PC-3 (cell line): Measurements from ENCODE around the gene FANCC. TPM values are rescaled to one million over a fixed set of nuclear protein-coding genes. Genes with fewer than 3 reads are reported as not detected.

ENCODE experiments used
- ATAC-seq: fragments of 200-7000 bp; cut with Tn5 transposase; 2 replicates; pipeline ENCODE4 v1.9.1; 2020; ENCODE audit warnings: mild to moderate bottlenecking, moderate library complexity
- BruUV-seq: library from RNA; stranded (reverse); fragments of 400-500 nt; replicated peaks from 2 replicates; lab custom pipeline; 2021; lab: Mats Ljungman, UMichigan
- CTCF ChIA-PET: fragments of 300-600 bp; sonication (Branson Sonifier 250); formaldehyde crosslinking; loops from one replicate; lab custom pipeline; 2022; ENCODE audit warnings: antibody characterized with exemption; lab: Charles Lee
- POLR2A ChIA-PET: fragments of 300-600 bp; sonication (Branson Sonifier 250); formaldehyde crosslinking; loops from one replicate; lab custom pipeline; 2022; ENCODE audit warnings: antibody characterized with exemption; ENCODE audit not compliant: unreplicated experiment; lab: Charles Lee
- DNase-seq: peaks from one replicate; pipeline ENCODE4 v3.0.0-alpha.2; 2015
- H2AFZ ChIP-seq: fragments of 300-600 bp; sonication (generic); 2 replicates; pipeline ENCODE4 v1.6.0; 2016; ENCODE audit warnings: antibody characterized with exemption, low read length
- H3F3A ChIP-seq: fragments of 300-600 bp; sonication (generic); one replicate; pipeline ENCODE4 v1.6.0; 2017; ENCODE audit warnings: antibody characterized with exemption, low read length, control low read depth, mild to moderate bottlenecking; ENCODE audit not compliant: unreplicated experiment
- H3K27ac ChIP-seq: fragments of 300-600 bp; sonication (generic); 2 replicates; pipeline ENCODE4 v1.5.1; 2016; ENCODE audit warnings: mild to moderate bottlenecking, low read length
- H3K27me3 ChIP-seq: fragments of 300-600 bp; sonication (generic); 2 replicates; pipeline ENCODE4 v1.6.1; 2016; ENCODE audit warnings: low read length, mixed read lengths
- H3K36me3 ChIP-seq: fragments of 300-600 bp; sonication (generic); 2 replicates; pipeline ENCODE4 v1.6.1; 2016; ENCODE audit warnings: low read depth, mixed run types, low read length, mixed read lengths
- H3K4me1 ChIP-seq: fragments of 300-600 bp; sonication (generic); 2 replicates; pipeline ENCODE4 v1.5.1; 2016; ENCODE audit warnings: low read length; ENCODE audit not compliant: insufficient read depth
- H3K4me2 ChIP-seq: fragments of 300-600 bp; sonication (generic); 2 replicates; pipeline ENCODE4 v1.6.0; 2016; ENCODE audit warnings: low read length
- H3K4me3 ChIP-seq: fragments of 300-600 bp; sonication (generic); 2 replicates; pipeline ENCODE4 v1.5.1; 2016; ENCODE audit warnings: mild to moderate bottlenecking, low read length, mixed read lengths
- H3K79me2 ChIP-seq: fragments of 300-600 bp; sonication (generic); 2 replicates; pipeline ENCODE4 v1.6.1; 2017; ENCODE audit warnings: low read length, mixed read lengths
- H3K9ac ChIP-seq: fragments of 300-600 bp; sonication (generic); 2 replicates; pipeline ENCODE4 v1.6.0; 2016; ENCODE audit warnings: mild to moderate bottlenecking, low read length
- H3K9me2 ChIP-seq: fragments of 300-600 bp; sonication (generic); replicated peaks from 2 replicates; pipeline ENCODE4 v1.6.1; 2016; ENCODE audit warnings: mixed run types, low read length, mixed read lengths
- H3K9me3 ChIP-seq: fragments of 300-600 bp; sonication (generic); 2 replicates; pipeline ENCODE4 v1.6.1; 2016; ENCODE audit warnings: low read length, mixed read lengths
- H4K20me1 ChIP-seq: fragments of 300-600 bp; sonication (generic); 2 replicates; pipeline ENCODE4 v1.6.1; 2016; ENCODE audit warnings: low read length, mixed read lengths
- CTCF ChIP-seq: fragments of 300-600 bp; sonication (generic); conservative IDR thresholded peaks from 2 replicates; pipeline ENCODE4 v1.5.1; 2017; ENCODE audit warnings: antibody characterized with exemption, low read depth, mild to moderate bottlenecking, low read length
- EZH2 ChIP-seq: fragments of 300-600 bp; sonication (generic); IDR thresholded peaks from one replicate; pipeline ENCODE4 v1.6.1; 2017; ENCODE audit warnings: antibody characterized with exemption, mild to moderate bottlenecking, low read length; ENCODE audit not compliant: unreplicated experiment
- EZH2phosphoT487 ChIP-seq: fragments of 300-600 bp; sonication (generic); IDR thresholded peaks from 2 replicates; pipeline ENCODE4 v1.6.1; 2018; ENCODE audit warnings: mild to moderate bottlenecking, antibody characterized with exemption, low read length, borderline replicate concordance
- intact Hi-C: fragments of 100-400 bp; cut with micrococcal nuclease; formaldehyde crosslinking; loops from 2 replicates; pipeline ENCODE4 v1.9.0; 2023
- total RNA-seq: library from RNA; depleted of rRNA; stranded (reverse); fragments of >200 nt; gene quantifications from 2 replicates; pipeline ENCODE4 v1.2.3, GENCODE V29; 2014

FANCC gene
- total RNA-seq, 1 experiment from 2014 or later = 6.9 TPM

DNA sequence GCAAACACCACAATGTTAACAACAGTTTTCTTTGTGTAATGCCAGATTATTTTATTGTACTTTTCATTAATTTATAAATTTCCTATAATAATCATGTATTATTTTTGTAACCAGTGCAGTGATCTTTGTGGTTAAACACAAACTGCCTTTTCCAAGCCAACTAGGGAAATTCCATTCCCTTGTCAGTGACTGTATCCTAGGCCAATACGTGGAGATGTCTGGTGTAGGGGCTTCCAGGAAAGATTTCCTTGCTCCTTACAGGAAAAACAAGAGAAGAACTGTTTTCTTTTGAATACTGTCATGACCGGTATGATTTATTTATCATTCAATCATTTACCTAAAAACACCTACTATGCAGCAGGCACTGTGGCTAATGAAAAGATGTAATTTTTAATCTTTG, 31.4 kb downstream of the FANCC start:
- Histone ChIP-seq H3K9ac (no peak overlapping the region), H4K20me1 (no peaks in the 10 kb centered on the region), H3K9me2 (no peaks in the 10 kb centered on the region), H3K36me3 (no peaks in the 10 kb centered on the region), H3K9me3 (no peaks in the 10 kb centered on the region; the same call in 1 of the 2 replicates), H3F3A (no peaks in the 10 kb centered on the region), H3K27me3 (no peaks in the 10 kb centered on the region), H3K4me3 (no peak overlapping the region), H3K27ac (no peak overlapping the region), H3K79me2 (peaks cover 30% of the 10 kb centered on the region), H3K4me1 (peaks cover 16% of the 10 kb centered on the region), H2AFZ (no peak overlapping the region), H3K4me2 (no peak overlapping the region)
- DNase-seq (no peak), ATAC-seq (no peak)
- no peak for TF ChIP-seq EZH2phosphoT487
- no TSS peak for BruUV-seq
- ChIA-PET CTCF (no interaction called here), POLR2A (no interaction called here)
- intact Hi-C loops = no loop called here

GRCh38 chr9:95285307-95285706, 32.2 kb downstream of the FANCC start:
- Histone ChIP-seq H3K4me2 (no peak overlapping the region), H3K9ac (no peak overlapping the region), H4K20me1 (no peaks in the 10 kb centered on the region), H3K4me1 (peaks cover 16% of the 10 kb centered on the region), H3K36me3 (no peaks in the 10 kb centered on the region; the same call in 1 of the 2 replicates), H3K27me3 (no peaks in the 10 kb centered on the region), H3K9me3 (peaks cover 7% of the 10 kb centered on the region), H3K4me3 (no peak overlapping the region), H2AFZ (no peak overlapping the region), H3F3A (no peaks in the 10 kb centered on the region), H3K27ac (no peak overlapping the region), H3K79me2 (peaks cover 24% of the 10 kb centered on the region), H3K9me2 (no peaks in the 10 kb centered on the region)
- ChIA-PET CTCF (no interaction called here), POLR2A (no interaction called here)
- intact Hi-C loops = no loop called here
- BruUV-seq = no TSS peak
- no peak for ATAC-seq
- no peak for TF ChIP-seq CTCF
- TF ChIP-seq EZH2phosphoT487 = no peak
- no peak for TF ChIP-seq EZH2
- DNase-seq = no peak

DNA sequence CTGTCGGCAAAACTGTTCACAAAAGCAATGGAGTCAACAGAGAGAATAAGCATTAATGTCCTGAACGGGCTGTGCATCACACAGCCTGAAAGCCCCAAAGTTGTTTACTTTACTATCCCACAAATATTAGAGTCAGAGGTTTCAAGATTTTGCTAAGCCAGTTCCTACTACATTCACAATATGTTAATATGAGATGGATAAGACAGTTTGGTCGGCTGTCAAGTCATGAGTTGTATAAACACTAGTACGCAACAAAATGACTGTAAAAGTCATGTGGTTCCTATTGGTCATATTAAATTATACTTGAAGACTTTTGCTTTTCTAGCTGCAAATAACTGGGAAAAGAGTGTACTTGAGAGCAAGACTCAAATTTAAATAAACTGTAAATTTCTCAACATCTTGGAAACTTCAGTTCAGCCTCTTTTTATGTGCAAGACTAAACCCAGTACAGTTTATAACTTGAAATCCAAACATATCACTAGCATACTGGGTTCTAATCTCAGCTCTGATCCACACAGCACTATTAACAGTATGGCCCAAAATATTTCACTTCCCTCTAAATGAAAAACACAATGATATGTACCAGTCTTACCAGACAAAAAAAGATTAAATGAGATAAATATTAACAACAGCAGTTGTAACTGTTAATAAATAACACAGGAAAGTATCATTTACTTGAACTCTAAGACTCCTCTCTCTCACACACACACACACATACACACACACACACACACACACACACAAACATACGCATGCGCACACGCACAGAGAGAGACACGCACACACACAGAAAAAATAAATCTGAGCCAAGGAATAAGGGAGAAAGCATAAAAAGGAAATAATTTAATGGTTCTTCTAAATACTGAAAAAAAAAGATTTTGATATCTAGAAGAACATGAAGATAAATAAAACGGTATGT, 33.1 kb downstream of the FANCC start:
- Histone ChIP-seq H3K9ac (no peak overlapping the region), H3K27me3 (no peaks in the 10 kb centered on the region), H3K9me2 (no peaks in the 10 kb centered on the region), H3F3A (no peaks in the 10 kb centered on the region), H4K20me1 (no peaks in the 10 kb centered on the region), H3K79me2 (peaks cover 16% of the 10 kb centered on the region; the same call in 1 of the 2 replicates), H3K9me3 (peaks cover 8% of the 10 kb centered on the region), H3K36me3 (no peaks in the 10 kb centered on the region; the same call in 1 of the 2 replicates), H3K4me1 (peaks cover 16% of the 10 kb centered on the region), H2AFZ (no peak overlapping the region), H3K4me2 (peak overlapping the region; percentile 78), H3K27ac (peak overlapping the region; percentile 49), H3K4me3 (peak overlapping the region; percentile 41; the same call in 1 of the 2 replicates)
- no peak for TF ChIP-seq EZH2phosphoT487
- TF ChIP-seq EZH2 = no peak
- TF ChIP-seq CTCF = no peak
- CTCF ChIA-PET = no interaction called here
- POLR2A ChIA-PET = no interaction called here
- peak; percentile 89 for ATAC-seq
- intact Hi-C loops = no loop called here
- peak; percentile 75 for DNase-seq
- no TSS peak for BruUV-seq
